ENCODE measurements around the gene EDAR.

- TF ChIP-seq REST (IDR thresholded peaks at IDR 0.05; ENCODE audit: insufficient read depth in 1 of 2, low read depth in 2 of 2, low read length in 2 of 2) (no peak), SIN3A (IDR thresholded peaks at IDR 0.05; ENCODE audit: borderline replicate concordance, insufficient read depth, low read length) (no peak), POLR2AphosphoS5 (IDR thresholded peaks at IDR 0.05; ENCODE audit: low read depth, low read length) (no peak)
These were observed at the start of gene EDAR for GRCh38 chr2:108988796-108989713.
